ENCODE measurements around the gene TSC2.

DNA sequence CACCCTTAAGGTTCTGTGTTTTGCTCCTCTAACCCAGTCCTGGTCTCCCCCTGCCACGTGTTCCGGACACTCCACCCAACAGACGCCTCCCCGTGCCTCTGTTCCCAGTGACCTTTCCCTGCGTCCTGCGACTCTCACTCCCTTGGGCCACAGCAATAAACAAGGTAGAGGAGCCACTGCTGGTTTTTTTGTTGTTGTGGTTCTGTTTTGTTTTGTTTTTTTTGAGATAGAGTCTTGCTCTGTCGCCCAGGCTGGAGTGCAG is 31.9 kb upstream of the TSC2 start:
- TF ChIP-seq, protein P1, sequence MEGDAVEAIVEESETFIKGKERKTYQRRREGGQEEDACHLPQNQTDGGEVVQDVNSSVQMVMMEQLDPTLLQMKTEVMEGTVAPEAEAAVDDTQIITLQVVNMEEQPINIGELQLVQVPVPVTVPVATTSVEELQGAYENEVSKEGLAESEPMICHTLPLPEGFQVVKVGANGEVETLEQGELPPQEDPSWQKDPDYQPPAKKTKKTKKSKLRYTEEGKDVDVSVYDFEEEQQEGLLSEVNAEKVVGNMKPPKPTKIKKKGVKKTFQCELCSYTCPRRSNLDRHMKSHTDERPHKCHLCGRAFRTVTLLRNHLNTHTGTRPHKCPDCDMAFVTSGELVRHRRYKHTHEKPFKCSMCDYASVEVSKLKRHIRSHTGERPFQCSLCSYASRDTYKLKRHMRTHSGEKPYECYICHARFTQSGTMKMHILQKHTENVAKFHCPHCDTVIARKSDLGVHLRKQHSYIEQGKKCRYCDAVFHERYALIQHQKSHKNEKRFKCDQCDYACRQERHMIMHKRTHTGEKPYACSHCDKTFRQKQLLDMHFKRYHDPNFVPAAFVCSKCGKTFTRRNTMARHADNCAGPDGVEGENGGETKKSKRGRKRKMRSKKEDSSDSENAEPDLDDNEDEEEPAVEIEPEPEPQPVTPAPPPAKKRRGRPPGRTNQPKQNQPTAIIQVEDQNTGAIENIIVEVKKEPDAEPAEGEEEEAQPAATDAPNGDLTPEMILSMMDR (IDR thresholded peaks at IDR 0.05 in 8 of 11, conservative IDR thresholded peaks at IDR 0.05 in 3 of 11): no peak
- TF ChIP-seq POLR2AphosphoS5 (IDR thresholded peaks at IDR 0.05): no peak
- no peak for TF ChIP-seq POLR2A (IDR thresholded peaks at IDR 0.05)

Measured in spleen (tissue), 7 donors.